SW 1271 (cell line): ENCODE data around the gene KIF26B.

Source experiments
- DNase-seq, 2 experiments: peaks; one replicate each; lab custom pipeline; 2025; lab: John Stamatoyannopoulos, UW

Gene KIF26B

DNA sequence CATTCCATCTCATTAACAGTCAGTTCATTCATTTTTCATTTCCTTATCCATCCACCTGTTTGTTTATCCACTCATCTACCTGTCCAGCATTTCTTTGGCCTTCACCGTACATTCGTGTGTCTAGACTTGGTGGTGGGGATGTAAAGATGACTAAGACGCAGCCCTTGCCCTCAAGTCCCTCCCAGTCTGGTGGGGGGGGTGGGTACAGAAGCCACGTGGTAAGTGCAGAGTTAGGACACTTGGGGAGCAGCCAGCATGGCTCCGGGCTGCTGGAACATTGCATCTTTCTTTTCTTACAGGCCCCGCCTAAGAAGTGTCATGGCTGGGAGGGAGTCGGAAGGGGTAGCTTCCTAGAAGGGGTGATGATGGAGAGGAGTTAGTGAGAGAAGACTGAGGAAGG lies 17.2 kb downstream of the KIF26B start:
- no peak for DNase-seq

DNA sequence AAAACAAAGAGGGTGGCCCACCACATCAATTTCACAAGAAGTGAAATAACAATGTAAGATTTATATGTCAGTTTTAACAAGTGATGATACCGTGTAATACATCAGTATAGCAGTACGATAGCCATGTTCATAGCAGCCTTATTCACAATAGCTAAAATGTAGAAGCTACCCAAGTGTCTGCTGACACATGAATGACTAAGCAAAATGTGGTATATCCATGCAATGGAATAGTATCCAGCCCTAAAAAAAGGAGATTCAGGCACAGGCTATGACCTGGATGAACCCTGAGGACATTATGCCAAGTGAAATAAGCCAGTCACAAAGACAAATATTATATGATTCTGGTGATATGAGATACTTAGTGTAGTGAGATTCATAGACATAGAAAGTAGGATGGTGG lies 18.0 kb downstream of the KIF26B start:
- no peak for DNase-seq

DNA sequence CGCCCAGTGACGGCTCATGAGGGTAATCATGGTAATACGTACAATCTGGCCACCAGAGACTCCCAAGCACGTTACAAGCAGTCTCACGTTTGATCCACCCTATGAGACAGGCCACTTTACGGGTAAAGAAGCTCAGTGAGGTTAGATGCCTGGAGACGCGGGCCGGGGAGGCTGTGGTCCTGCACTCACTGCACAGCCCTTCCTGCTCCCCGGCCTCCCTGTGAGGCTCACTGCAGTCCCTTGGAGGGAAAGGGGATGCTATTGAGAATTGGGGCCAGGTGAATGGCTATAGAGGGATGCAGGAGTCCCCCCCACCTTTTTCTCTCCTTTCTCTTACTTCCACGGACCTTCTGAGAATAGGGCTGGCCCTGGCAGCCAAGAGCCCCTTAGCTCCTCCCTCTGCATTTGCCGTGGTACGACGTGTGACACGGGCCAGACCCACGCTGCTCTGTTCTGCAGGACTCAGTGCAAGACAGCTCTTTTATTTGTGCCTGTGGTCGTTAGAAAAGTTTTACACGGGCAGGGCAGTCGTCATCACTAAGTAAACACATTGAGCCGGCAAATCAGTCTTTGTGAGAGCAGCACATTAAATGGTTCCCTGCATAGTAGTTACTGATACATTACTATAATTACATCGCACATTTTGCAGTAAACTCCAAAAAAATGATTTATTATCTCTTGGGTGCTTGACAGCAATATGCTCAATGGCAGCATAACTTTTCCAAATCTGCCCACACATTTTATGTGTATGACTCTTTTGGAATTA lies 18.8 kb downstream of the KIF26B start:
- no peak for DNase-seq

DNA sequence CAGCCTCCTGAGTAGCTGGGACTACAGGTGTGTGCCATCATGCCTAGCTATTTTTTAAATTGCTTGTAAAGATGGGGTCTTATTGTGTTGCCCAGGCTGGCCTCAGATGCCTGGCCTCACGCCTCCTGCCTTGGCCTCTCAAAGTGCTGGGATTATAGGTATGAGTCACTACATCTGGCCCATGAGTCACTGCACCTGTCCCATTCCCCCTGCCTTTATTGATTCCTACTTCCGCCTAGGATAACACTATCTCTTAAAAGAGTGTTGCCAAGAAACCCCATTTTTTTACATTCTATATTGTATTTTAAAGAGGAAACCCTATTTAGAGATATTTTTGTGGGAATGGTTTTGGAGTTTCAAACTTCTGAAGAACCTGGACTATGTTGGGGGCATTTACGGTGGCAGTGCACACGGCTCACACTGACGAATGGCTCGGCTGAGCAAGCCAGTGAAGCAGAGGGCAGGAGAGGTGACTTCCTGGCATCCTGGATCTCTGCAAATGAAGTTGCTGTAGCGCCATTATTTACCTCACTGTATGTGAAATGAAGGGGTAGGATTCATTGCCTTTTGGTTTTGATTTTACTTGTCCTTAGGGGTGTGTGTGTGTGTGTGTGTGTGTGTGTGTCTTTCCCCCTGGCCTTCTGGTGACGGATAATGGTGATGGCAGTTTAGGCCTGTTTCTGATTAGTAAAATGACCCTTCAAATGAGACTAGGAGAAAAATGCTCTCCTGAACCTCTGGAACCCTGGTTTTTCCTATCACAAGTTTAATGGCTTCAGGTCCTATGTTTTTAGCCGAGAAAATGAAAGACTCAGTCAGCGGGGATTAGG lies 22.5 kb downstream of the KIF26B start:
- DNase-seq, result no peak

DNA sequence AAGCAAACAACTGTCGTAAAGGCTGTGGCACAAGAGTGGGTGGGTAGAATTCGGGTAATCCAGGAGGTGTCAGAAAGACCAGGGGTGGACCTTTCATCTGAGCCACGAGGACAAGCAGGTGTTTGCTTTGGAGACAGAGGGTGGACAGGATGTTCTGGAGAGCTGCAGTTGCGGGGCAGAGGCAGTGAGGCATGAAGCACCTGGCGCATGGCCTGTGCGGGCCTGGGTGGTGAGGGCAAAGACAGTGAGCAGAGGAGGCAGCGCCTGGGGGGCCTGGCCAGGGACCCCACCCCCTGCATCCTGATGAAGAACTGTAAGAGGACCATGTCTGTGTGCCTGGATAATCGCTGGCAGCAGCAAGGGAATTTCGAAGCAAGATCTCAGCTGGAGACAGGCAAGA lies 24.9 kb downstream of the KIF26B start:
- DNase-seq, result no peak

DNA sequence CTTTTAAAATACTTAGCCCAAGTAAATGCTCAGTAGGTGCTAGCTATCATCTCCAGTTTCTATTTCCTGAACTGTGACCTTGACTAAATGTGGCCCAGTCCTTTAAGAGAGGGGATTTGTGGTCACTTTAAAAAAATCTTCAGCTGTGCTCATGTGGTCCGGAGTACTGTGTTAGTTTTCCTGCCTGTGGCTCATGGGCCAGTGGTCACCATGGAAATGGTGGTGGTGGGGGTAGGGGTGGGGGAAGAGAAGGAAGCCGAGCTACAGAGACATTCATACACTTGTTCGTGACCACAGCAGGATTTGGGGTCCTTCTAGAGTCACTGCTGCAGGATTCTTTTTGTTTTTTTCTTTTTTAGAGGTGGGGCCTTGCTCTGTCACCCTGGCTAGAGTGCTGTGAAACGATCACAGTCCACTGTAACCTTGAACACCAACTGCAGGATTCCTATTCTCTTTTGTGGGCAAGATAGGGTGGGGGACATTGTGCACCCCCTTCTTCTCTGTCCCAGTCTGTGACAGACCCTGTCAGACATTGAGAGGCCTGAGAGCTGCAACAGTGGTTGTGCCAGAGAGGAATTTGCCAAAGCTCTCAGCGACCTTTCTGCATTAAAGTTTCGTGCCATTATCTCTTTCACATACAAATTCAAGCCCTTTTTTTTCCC lies 25.8 kb downstream of the KIF26B start:
- no peak for DNase-seq

DNA sequence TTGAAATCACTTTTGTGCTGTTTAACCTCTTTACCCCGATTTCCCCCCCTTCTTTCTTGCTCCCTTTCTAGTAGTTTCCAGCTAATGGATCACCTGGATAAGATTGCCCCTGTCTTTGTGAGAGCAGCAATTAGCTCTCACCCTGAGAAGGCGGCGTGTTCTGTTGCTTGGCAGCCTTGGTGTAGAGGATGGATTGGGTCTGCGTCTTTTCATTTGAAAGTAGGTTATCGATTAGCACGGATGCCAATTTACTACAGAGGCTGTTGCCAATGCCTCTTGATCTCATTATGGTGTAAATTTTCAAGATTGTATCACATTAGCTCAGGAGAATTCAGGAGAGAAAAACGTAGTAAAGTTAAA lies 26.4 kb downstream of the KIF26B start:
- DNase-seq, result no peak

DNA sequence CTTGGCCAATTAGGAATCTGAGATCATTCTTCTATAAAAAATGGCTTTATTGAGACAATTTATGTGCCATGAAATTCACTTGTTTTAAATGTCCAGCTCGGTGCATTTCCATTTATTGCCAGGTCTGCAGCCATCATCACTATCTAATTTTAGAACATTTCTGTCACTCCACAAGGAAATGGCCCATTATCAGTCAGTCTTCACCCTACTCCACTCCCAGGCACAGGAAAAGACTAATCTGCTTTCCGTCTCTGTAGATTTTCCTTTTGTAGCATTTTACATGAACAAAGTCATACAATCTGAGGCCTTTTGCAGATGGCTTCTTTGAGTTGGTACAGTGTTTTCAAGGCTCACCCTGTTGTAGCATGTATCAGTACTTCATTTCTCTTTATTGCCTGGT lies 27.2 kb downstream of the KIF26B start:
- DNase-seq, result no peak

DNA sequence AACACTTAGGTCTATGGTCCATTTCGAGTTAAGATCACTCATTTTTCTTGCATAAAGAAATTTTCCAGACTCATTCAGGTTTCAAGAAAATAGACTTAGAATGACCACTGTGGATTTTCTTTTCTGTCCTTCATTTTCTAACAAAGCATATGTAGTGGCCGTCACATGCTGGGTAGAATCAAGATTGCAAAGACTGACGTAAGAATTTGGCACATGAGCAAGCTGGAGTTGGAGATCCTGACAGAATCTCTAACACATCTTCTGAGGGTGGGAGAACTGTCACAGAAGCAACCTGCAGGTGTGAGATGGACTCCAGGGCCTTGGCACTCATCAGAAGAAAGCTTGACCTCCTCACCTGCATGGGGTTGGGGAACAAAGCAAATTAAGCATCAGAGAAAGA lies 28.6 kb downstream of the KIF26B start:
- DNase-seq, result no peak

DNA sequence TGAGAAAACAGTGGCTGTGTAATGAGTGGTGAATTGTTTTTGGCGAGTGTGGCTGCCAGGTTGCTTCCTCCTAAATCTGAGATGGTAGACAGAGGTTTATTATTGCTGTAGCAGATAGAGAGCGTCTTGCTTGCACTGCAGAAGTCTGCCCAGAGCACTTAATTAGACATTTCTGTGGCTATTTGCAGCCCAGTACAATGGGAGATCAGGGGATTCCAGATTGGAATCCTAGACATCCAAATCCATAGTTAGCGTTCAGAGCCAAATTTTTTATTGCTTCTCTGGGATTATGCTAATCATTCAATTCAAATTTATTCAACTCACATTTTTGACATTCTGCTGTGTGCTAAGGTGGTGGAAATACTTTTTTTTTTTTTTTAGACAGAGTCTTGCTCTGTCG lies 30.0 kb downstream of the KIF26B start:
- no peak for DNase-seq

DNA sequence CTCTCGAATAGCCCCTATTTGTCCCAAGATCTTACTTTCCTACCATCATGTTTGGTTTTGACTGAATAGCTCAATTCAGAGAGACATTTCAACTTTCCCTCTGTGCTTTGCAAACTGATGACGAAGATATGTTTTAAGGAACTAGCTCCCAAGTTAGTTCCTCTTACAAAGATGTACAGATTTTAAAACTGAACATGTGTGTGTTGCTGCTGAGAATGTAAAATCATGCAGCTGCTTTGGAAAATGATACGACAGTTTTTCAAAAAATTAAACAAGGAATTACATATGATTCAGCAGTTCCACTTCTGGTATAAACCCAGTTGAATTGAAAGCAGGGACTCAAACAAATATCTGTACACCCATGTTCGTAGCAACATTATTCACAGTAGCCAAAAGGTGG lies 33.6 kb downstream of the KIF26B start:
- DNase-seq, result no peak

DNA sequence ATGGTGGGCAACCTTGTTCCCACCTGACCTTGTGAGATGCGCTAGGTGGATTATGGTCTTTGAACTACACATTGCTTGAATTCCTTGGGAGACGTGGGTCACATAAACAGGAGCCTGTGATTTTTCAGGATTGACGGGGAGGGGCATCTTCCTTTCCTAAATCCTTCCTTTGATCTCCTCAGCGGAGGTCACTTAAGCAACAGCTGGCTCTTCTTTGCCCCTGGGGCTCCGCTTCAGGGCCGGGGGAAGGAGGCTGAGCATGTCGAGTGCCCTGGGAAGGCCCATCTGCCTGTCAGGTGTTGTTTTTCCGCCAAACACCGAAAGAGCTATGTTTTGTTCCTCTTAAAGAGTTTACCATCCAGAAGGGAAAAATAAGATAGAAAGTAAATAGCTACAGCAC lies 40.6 kb downstream of the KIF26B start:
- DNase-seq, result no peak

DNA sequence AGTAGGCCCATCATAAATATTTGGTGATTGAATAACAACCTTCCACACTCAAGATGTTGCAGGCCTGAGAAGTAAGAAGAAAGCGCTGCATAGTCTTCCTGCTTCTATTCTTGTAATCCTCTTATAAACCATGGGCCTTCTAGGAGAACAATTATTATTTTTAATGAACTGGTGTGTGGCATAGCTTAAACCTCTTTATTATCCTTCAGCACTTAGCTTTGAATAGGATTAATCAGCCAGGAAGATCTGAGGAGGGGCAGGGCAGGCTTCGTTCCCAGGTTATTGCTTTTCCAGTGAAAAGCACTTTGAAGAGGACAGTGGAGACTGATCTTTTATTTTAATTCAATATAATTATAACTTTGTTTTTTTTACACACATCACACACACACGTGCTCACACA lies 42.3 kb downstream of the KIF26B start:
- DNase-seq, result no peak

DNA sequence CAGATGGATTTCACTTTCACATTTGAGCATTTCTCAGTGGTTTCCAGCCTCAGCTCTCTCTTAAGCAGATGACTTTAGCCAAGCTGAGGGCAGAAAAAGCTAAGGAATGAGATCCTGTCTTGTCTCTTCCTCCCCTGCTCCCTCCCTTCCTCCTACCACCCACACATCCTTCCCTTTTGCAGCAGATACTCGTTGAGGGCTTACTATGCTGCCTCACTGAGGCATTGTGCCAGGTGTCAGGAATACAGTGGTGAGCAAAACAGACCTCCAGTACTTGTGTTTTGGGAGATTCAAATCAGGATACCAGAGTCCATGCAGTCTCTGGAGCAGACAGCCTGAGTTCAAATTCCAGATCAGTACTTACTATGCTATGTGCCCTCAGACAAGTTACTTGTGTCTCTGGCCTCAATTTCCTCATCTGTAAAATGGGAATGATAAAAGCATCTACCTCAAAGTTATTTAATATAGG lies 43.2 kb downstream of the KIF26B start:
- no peak for DNase-seq

DNA sequence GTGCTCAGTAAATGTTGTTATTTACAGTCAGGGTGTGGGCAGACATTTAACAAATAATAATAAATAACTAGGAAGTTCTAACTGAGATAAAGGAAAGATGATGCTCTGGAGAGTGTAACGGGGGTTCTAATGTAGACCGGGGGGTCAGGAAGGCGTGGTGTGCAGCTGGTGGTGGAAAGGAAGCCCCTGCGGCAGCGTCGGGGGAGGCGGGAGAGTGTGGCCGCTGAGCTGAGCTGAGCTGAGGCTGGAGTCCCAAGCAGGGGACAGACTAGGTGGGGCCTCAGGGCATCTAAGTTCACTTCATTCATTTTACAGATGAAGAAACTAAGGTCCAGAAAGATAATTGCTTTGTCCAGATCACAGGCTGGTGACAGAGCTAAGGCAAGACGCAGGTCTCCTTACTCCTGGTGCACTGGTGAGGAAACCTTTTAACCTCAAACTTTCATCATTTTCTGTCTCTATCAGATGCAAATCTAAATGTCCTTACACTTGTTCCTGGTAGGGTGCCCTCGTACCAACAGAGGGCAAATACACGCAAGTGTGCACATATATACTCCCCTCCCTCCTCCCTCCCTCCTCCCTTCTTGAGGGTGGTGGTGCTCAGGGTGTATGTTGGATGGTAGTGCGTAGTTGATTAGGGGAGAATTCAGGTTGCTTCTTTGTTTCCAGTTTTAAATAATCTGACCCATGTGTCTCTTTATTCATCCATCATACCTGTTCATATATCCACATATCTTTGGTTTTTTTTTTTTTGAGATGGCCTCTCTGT lies 44.1 kb downstream of the KIF26B start:
- DNase-seq, result no peak

DNA sequence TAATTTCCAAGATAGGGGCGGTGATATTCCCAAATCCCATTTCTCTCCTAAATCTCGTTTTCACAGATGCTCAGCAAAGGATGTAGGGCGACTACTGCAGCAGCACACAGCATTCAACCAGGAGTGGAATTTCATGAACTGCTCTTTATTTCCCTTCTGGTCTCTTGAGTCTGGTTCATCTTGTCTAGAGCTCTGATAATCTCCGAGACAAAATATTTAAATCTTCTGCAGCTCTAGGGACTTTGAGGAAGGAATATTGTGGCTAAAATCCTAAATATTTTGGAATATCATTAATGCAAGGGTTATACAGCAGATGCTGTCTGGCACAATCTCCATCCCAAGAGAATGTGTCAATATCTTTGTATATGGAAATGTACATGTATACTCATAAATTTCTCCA lies 45.4 kb downstream of the KIF26B start:
- no peak for DNase-seq

DNA sequence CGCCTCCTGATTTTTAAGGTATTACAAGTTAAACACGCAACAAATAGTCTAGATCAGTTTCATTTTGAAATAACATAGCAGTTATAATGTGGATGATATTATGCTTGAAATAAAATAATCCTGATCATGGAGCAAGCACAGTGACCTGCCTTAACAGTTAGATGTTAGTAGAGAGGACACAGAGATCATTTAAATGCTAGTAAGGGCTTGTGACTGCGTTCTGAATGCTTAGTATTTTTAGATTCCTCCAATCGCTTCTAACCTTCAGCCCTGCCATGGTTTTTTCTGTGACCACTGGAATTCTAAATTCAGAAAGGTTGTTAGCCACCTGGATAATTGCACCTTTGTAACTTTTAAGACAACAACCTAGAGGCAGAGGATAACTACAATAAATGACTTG lies 46.4 kb downstream of the KIF26B start:
- DNase-seq, result no peak

DNA sequence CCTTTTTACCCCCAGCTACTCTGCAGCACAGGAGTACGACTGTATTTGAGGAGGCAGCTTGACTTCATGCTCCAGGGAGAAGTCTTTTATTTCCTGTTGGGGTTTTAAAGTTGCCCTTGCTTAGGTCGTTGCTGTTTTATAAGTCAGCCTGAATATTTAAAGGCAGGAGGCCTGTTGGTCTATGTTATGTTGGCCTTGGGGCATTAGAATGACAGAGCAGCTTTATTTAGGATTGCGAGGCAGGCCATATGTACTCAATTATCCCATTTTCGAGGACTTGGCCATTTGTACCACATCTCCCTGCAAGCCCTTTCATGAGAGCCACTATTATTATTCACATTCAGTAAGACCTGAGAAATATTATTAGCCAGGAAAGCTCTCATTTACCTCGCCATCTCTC lies 47.0 kb downstream of the KIF26B start:
- DNase-seq, result no peak

DNA sequence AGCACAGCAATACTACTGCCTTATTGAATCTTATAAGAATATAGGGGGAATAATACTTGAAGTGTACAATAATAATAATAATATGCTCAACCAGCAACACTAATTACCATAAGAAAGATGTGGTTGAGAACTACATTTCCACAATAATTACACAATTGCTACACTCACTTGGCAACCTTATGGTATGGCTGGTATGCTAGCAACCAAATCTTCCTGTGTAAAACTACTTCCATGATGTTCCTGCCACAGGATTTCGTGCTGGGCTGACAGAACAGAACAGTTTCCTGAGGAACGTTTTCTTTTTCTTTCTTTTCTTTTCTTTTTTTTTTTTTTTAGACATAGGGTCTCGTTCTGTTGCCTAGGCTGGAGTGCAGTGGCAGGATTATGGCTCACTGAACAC lies 50.6 kb downstream of the KIF26B start:
- DNase-seq, result no peak

DNA sequence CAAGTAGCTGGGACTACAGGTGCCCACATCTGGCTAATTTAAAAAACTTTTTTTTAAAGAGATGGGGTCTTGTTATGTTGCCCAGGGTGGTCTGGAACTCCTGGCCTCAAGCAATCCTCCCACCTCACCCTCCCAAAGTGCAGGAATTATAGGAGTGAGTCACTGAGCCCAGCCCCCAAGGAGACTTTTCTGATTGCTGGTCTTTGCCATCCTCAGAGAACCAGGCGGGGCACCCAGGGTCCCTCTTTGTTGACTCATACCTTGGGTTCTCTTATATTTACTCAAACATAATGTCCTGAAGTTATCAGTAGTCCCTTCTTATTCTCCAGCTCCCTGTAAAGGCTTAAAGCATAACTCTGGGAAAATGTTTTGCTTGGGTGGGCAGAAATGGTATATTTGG lies 51.1 kb downstream of the KIF26B start:
- no peak for DNase-seq

DNA sequence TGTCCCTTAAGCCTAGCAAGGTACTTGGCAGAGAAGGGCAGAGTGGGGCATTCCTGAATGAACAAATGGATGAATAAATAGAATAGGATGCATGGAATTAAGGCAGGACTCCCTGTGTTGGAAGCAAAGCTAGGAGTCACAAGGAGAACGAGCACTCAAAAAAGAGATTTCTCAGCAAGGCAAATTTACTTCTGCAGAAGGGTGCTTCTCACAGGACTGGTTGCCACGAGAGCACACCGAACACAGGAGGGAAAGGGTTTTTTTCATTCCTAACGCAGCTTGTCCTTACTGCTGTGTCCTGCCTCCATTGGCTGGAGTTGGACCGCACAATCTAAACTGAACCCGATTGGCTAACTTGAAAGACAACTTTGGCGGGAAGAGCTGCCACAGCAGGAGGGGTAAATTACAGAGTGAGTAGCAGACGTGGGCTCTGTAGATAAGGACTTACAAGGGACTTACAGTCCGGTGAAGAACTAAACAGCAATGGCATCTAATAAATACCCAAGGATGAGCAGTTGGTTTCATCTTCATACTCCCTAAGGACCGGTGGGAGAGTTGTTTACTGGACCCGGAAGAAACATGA lies 52.4 kb downstream of the KIF26B start:
- no peak for DNase-seq

DNA sequence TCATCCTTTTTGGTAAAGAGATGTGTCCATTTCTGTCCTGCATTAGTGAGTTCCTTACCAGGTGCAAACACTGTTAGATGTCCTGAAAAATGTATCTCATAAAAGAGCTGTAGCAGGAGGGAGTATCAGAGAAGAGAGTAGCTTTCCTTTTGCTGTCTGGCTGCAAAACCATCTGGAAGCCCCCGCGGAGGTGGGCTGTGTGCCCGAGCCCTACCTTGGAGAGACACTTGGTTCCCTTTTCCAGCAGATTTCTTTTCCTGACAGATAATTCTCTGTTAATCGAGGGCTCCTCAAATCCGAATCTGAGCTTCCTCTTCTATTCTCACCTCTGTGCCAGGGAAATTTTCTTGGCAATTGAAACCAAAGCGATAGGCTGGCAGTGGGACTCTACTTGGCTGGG lies 53.0 kb downstream of the KIF26B start:
- no peak for DNase-seq
